ENCODE data around the gene GALNT2. TPM values are rescaled to one million over a fixed set of nuclear protein-coding genes. Genes with fewer than 3 reads are reported as not detected.

Gene GALNT2
- polyA plus RNA-seq, 4 donors: 10.8 to 43.9 (median 23.3) TPM

DNA sequence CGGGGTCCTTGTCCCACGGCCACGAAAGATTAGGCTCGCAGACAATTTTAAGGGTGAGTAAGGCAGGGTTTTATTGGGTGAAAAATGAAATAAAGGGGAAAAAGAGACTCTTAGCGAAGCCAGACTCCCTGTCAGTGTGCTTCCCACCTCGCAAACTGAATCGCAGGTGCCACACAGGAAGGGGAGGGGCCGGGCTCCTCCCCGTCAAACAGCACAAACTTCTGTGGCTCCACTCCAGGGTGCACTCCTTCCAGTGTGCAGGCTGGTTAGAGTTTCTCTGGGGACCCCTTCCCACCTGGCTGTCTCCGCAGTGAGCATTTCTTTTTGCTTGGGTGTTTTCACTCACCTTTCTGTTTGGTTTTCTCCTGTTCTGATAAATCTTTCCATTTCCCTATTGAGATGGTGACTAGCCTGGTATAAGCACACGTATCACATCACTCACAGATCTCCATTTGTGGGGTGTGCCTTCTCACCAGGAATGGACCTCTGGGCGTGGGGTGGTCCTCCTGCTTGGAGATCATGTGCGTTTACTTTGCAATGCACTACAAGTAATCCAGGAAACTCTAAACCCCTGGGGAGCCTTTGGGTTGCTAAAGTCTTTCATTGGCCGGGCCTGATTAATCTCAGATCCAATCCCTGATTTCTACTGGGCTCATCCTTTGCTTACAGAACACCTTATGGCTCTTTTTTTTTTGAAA is 37.6 kb upstream of the GALNT2 start:
- H3K4me1 ChIP-seq (ENCODE audit: control insufficient read depth in 3 of 3, insufficient read depth in 2 of 3, low read depth in 1 of 3, low read length in 2 of 3): no peaks in the 10 kb centered on the region
- FAIRE-seq (no peak), DNase-seq (no peak)
- WGBS, 3 donors: 71 to 83% (median 73%) methylated on average over 14 of the region's 14 CpGs
- H3K27ac ChIP-seq (ENCODE audit: low read depth in 1 of 3, low read length in 2 of 3): no peak overlapping the region
- peaks cover 0 to 10% of the 10 kb centered on the region in 2 donors for H3K9me3 ChIP-seq (ENCODE audit: control insufficient read depth in 2 of 2, insufficient read depth in 1 of 2, low read depth in 1 of 2, low read length in 1 of 2)
- H3K36me3 ChIP-seq (ENCODE audit: control insufficient read depth in 3 of 3, insufficient read depth in 2 of 3, low read depth in 1 of 3, low read length in 3 of 3): no peaks in the 10 kb centered on the region
- H3K4me3 ChIP-seq (ENCODE audit: low read depth in 1 of 3, low read length in 3 of 3): no peak overlapping the region
- H3K27me3 ChIP-seq (ENCODE audit: control insufficient read depth in 3 of 3, insufficient read depth in 3 of 3, low read length in 3 of 3): no peaks in the 10 kb centered on the region

GRCh38 chr1:230030122-230030821 is 36.8 kb upstream of the GALNT2 start:
- H3K36me3 ChIP-seq (ENCODE audit: control insufficient read depth in 3 of 3, insufficient read depth in 2 of 3, low read depth in 1 of 3, low read length in 3 of 3): no peaks in the 10 kb centered on the region

GRCh38 chr1:230031131-230031530 is 35.9 kb upstream of the GALNT2 start:
- FAIRE-seq: no peak
- peak in 1 of 2 donors; percentile 6 for DNase-seq
- H3K4me3 ChIP-seq (ENCODE audit: low read depth in 1 of 3, low read length in 3 of 3): no peak overlapping the region
- H3K9me3 ChIP-seq (ENCODE audit: control insufficient read depth in 2 of 2, insufficient read depth in 1 of 2, low read depth in 1 of 2, low read length in 1 of 2): peaks cover 0 to 13% of the 10 kb centered on the region in 2 donors
- 65 to 87% (median 84%) methylated on average over 3 of the region's 3 CpGs for WGBS, 3 donors
- H3K27me3 ChIP-seq (ENCODE audit: control insufficient read depth in 3 of 3, insufficient read depth in 3 of 3, low read length in 3 of 3): no peaks in the 10 kb centered on the region
- H3K27ac ChIP-seq (ENCODE audit: low read depth in 1 of 3, low read length in 2 of 3): no peak overlapping the region
- H3K36me3 ChIP-seq (ENCODE audit: control insufficient read depth in 3 of 3, insufficient read depth in 2 of 3, low read depth in 1 of 3, low read length in 3 of 3): no peaks in the 10 kb centered on the region
- H3K4me1 ChIP-seq (ENCODE audit: control insufficient read depth in 3 of 3, insufficient read depth in 2 of 3, low read depth in 1 of 3, low read length in 2 of 3): no peaks in the 10 kb centered on the region

More at GRCh38 chr1:230030122-230030821, 36.8 kb upstream of the GALNT2 start:
- FAIRE-seq (no peak), DNase-seq (no peak)
- H3K27me3 ChIP-seq (ENCODE audit: control insufficient read depth in 3 of 3, insufficient read depth in 3 of 3, low read length in 3 of 3): no peaks in the 10 kb centered on the region
- peaks cover 0 to 10% of the 10 kb centered on the region in 2 donors for H3K9me3 ChIP-seq (ENCODE audit: control insufficient read depth in 2 of 2, insufficient read depth in 1 of 2, low read depth in 1 of 2, low read length in 1 of 2)
- 81 to 87% (median 84%) methylated on average over 2 of the region's 2 CpGs for WGBS, 3 donors
- no peak overlapping the region for H3K4me3 ChIP-seq (ENCODE audit: low read depth in 1 of 3, low read length in 3 of 3)
- no peak overlapping the region for H3K27ac ChIP-seq (ENCODE audit: low read depth in 1 of 3, low read length in 2 of 3)
- no peaks in the 10 kb centered on the region for H3K4me1 ChIP-seq (ENCODE audit: control insufficient read depth in 3 of 3, insufficient read depth in 2 of 3, low read depth in 1 of 3, low read length in 2 of 3)

- WGBS, 3 donors: 81 to 91% (median 88%) methylated on average over 6 of the region's 6 CpGs
- DNase-seq (no peak), FAIRE-seq (no peak)
- H3K4me1 ChIP-seq (ENCODE audit: control insufficient read depth in 3 of 3, insufficient read depth in 2 of 3, low read depth in 1 of 3, low read length in 2 of 3): no peaks in the 10 kb centered on the region
- no peak overlapping the region for H3K27ac ChIP-seq (ENCODE audit: low read depth in 1 of 3, low read length in 2 of 3)
- H3K4me3 ChIP-seq (ENCODE audit: low read depth in 1 of 3, low read length in 3 of 3): no peak overlapping the region
- H3K36me3 ChIP-seq (ENCODE audit: control insufficient read depth in 3 of 3, insufficient read depth in 2 of 3, low read depth in 1 of 3, low read length in 3 of 3): no peaks in the 10 kb centered on the region
- H3K9me3 ChIP-seq (ENCODE audit: control insufficient read depth in 2 of 2, insufficient read depth in 1 of 2, low read depth in 1 of 2, low read length in 1 of 2): peaks cover 0 to 9% of the 10 kb centered on the region in 2 donors
- no peaks in the 10 kb centered on the region for H3K27me3 ChIP-seq (ENCODE audit: control insufficient read depth in 3 of 3, insufficient read depth in 3 of 3, low read length in 3 of 3)
Observed at GRCh38 chr1:230032516-230033281, 34.3 kb upstream of the GALNT2 start.

DNA sequence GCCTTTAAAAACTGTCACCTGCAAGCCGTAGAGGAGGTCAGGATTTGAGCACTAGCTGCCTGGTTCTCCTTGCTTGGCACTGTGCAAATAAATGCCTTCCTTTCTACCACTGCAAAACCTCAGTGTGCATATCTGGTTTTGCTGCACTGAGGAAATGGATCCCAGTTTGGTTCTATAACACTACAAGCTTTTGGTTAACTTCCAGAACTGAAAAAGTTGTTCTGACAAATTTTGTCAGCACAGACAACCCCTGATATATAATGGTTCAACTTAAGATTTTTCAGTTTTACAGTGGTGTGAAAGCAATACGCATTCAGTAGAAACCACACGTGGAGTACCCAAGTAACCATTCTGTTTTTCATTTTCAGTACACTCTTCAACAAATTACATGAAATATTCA is 29.8 kb upstream of the GALNT2 start:
- H3K9me3 ChIP-seq (ENCODE audit: control insufficient read depth in 2 of 2, insufficient read depth in 1 of 2, low read depth in 1 of 2, low read length in 1 of 2): peaks cover 0 to 6% of the 10 kb centered on the region in 2 donors
- 53 to 69% (median 68%) methylated on average over 3 of the region's 3 CpGs for WGBS, 3 donors
- FAIRE-seq (no peak), DNase-seq (no peak)
- H3K27ac ChIP-seq (ENCODE audit: low read depth in 1 of 3, low read length in 2 of 3): no peak overlapping the region
- H3K36me3 ChIP-seq (ENCODE audit: control insufficient read depth in 3 of 3, insufficient read depth in 2 of 3, low read depth in 1 of 3, low read length in 3 of 3): no peaks in the 10 kb centered on the region
- H3K4me3 ChIP-seq (ENCODE audit: low read depth in 1 of 3, low read length in 3 of 3): no peak overlapping the region
- H3K4me1 ChIP-seq (ENCODE audit: control insufficient read depth in 3 of 3, insufficient read depth in 2 of 3, low read depth in 1 of 3, low read length in 2 of 3): no peaks in the 10 kb centered on the region
- H3K27me3 ChIP-seq (ENCODE audit: control insufficient read depth in 3 of 3, insufficient read depth in 3 of 3, low read length in 3 of 3): no peaks in the 10 kb centered on the region

DNA sequence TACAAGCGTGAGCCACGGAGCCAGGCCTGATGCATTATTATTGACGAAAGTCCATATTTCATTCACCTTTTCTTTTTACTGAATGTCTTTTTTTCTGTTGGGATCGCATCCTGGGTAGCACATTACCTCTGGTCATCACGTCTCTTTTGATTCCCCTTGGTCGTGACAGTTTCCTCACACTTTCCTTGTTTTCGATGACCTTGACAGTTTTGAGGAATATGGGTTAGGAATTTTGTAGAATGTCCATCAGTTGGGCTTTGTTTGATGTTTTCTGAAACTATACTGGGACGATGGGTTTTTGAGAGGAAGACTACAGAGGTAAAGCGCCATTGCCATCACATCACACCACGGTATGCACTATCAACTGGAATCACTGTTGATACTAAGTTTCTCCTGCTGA is 26.6 kb upstream of the GALNT2 start:
- no peak for FAIRE-seq
- Histone ChIP-seq H3K4me3 (ENCODE audit: low read depth in 1 of 3, low read length in 3 of 3) (no peak overlapping the region), H3K27ac (ENCODE audit: low read depth in 1 of 3, low read length in 2 of 3) (no peak overlapping the region), H3K9me3 (ENCODE audit: control insufficient read depth in 2 of 2, insufficient read depth in 1 of 2, low read depth in 1 of 2, low read length in 1 of 2) (peaks cover 0 to 6% of the 10 kb centered on the region in 2 donors), H3K36me3 (ENCODE audit: control insufficient read depth in 3 of 3, insufficient read depth in 2 of 3, low read depth in 1 of 3, low read length in 3 of 3) (no peaks in the 10 kb centered on the region), H3K27me3 (ENCODE audit: control insufficient read depth in 3 of 3, insufficient read depth in 3 of 3, low read length in 3 of 3) (no peaks in the 10 kb centered on the region), H3K4me1 (ENCODE audit: control insufficient read depth in 3 of 3, insufficient read depth in 2 of 3, low read depth in 1 of 3, low read length in 2 of 3) (no peaks in the 10 kb centered on the region)
- 92 to 94% (median 94%) methylated on average over 10 of the region's 10 CpGs for WGBS, 3 donors
- DNase-seq: no peak

DNA sequence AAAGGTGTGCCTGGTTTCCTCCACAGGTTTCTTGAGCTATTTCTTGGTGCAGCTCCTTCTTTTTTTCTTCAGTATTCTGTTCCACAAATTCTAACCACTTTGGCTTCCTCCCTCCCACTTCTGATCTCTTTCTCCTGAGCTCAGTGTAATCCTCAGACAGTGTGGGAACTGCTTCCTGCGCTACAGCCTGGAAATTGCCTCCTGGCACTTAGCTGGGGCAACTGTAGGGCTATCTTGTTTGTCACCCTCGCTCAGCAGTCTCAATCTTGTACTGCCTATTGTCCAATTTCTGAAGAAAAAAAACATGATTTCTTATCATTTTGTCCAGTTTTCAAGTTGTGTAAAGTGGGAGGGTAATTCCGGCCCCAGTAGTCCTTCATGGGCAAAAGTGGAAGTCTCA is 24.0 kb upstream of the GALNT2 start:
- no peak for FAIRE-seq
- H3K9me3 ChIP-seq (ENCODE audit: control insufficient read depth in 2 of 2, insufficient read depth in 1 of 2, low read depth in 1 of 2, low read length in 1 of 2): no peaks in the 10 kb centered on the region
- H3K27me3 ChIP-seq (ENCODE audit: control insufficient read depth in 3 of 3, insufficient read depth in 3 of 3, low read length in 3 of 3): no peaks in the 10 kb centered on the region
- H3K4me1 ChIP-seq (ENCODE audit: control insufficient read depth in 3 of 3, insufficient read depth in 2 of 3, low read depth in 1 of 3, low read length in 2 of 3): no peaks in the 10 kb centered on the region
- no peaks in the 10 kb centered on the region for H3K36me3 ChIP-seq (ENCODE audit: control insufficient read depth in 3 of 3, insufficient read depth in 2 of 3, low read depth in 1 of 3, low read length in 3 of 3)
- no peak overlapping the region for H3K27ac ChIP-seq (ENCODE audit: low read depth in 1 of 3, low read length in 2 of 3)
- 74 to 83% (median 76%) methylated on average over 3 of the region's 3 CpGs for WGBS, 3 donors
- H3K4me3 ChIP-seq (ENCODE audit: low read depth in 1 of 3, low read length in 3 of 3): no peak overlapping the region
- no peak for DNase-seq

- H3K4me3 ChIP-seq (ENCODE audit: low read depth in 1 of 3, low read length in 3 of 3): no peak overlapping the region
- no peak overlapping the region for H3K27ac ChIP-seq (ENCODE audit: low read depth in 1 of 3, low read length in 2 of 3)
- H3K27me3 ChIP-seq (ENCODE audit: control insufficient read depth in 3 of 3, insufficient read depth in 3 of 3, low read length in 3 of 3): peaks cover 0 to 3% (median 0%) of the 10 kb centered on the region in 3 donors
- WGBS, 3 donors: 88 to 95% (median 92%) methylated on average over 7 of the region's 7 CpGs
- H3K9me3 ChIP-seq (ENCODE audit: control insufficient read depth in 2 of 2, insufficient read depth in 1 of 2, low read depth in 1 of 2, low read length in 1 of 2): no peaks in the 10 kb centered on the region
- no peak for DNase-seq
- no peak for FAIRE-seq
- H3K36me3 ChIP-seq (ENCODE audit: control insufficient read depth in 3 of 3, insufficient read depth in 2 of 3, low read depth in 1 of 3, low read length in 3 of 3): no peaks in the 10 kb centered on the region
- no peaks in the 10 kb centered on the region for H3K4me1 ChIP-seq (ENCODE audit: control insufficient read depth in 3 of 3, insufficient read depth in 2 of 3, low read depth in 1 of 3, low read length in 2 of 3)
Observed at GRCh38 chr1:230044729-230045128, 22.3 kb upstream of the GALNT2 start.

Data from small intestine (tissue), 7 donors.